Right cardiac atrium (tissue), 5 donors: ENCODE results near the gene SPDYE3. TPM values are rescaled to one million over a fixed set of nuclear protein-coding genes. Genes with fewer than 3 reads are reported as not detected.
"Not testable (repeated sequence)": the region's sequence is repeated elsewhere in the genome, so short reads cannot be mapped to it uniquely, and the experiment has no call there.

Experiments used
- ATAC-seq, 2 donors: fragments of 200-7000 bp; cut with Tn5 transposase; one replicate each; pipeline versions ENCODE4 v1.8.0 to v1.9.1; 2020; ENCODE audit warnings: moderate library complexity in 2 of 2, mild to moderate bottlenecking in 1 of 2
- DNase-seq, 3 donors: peaks; one replicate each; pipeline ENCODE4 v3.0.0-alpha.2; 2020
- H3K27ac ChIP-seq: one replicate; pipeline ENCODE4 v1.5.1; 2013; ENCODE audit warnings: mild to moderate bottlenecking, low read length, control low read depth, moderate library complexity
- H3K27me3 ChIP-seq: one replicate; pipeline ENCODE4 v1.6.1; 2013; ENCODE audit not compliant: control insufficient read depth, insufficient read depth
- H3K4me1 ChIP-seq: one replicate; pipeline ENCODE4 v1.6.1; 2013; ENCODE audit warnings: low read length; ENCODE audit not compliant: control insufficient read depth, insufficient read depth
- H3K4me3 ChIP-seq: one replicate; pipeline ENCODE4 v1.5.1; 2013; ENCODE audit warnings: low read length, control low read depth
- H3K9me3 ChIP-seq: one replicate; pipeline ENCODE4 v1.6.1; 2013; ENCODE audit warnings: low read length; ENCODE audit not compliant: control insufficient read depth
- WGBS: extraction: QIAGEN DNeasy Blood & Tissue Kit; methylation state at CpG from one replicate; pipeline ENCODE4 v1.1.7; 2013; 5-methylcytosine and 5-hydroxymethylcytosine counted together
- intact Hi-C, 4 donors: fragments of 100-400 bp; cut with DNase I; formaldehyde crosslinking; loops; one replicate each; pipeline versions ENCODE4 v1.11.0 to v1.14.0; 2022 to 2023
- polyA plus RNA-seq: library from polyadenylated mRNA; stranded (reverse); fragments of 200-250 nt; gene quantifications from one replicate; pipeline ENCODE4 v1.2.3, GENCODE V29; 2013
- total RNA-seq, 4 donors: library from RNA; stranded (reverse); fragmentation: NEBNext Ultra II Directional; extraction: Animal tissue kit (Norgen Biotek cat#: 25700); gene quantifications; one replicate each; pipeline ENCODE4 v1.2.1, GENCODE V29; 2021
- donor health status: healthy with polysubstance abuse.
- donor health status: DM: no; HTN: yes; CAD: no.
- donor health status: DM: no; HTN: no; CAD: no.
- donor health status: DM: no; HTN: yes; CAD: no; lungs with severe emphysema.
- donor health status: DM: yes; HTN: yes; CAD: no.

Gene SPDYE3
- total and polyA plus RNA-seq, 5 donors: 0.20 TPM; not detected in 4

DNA sequence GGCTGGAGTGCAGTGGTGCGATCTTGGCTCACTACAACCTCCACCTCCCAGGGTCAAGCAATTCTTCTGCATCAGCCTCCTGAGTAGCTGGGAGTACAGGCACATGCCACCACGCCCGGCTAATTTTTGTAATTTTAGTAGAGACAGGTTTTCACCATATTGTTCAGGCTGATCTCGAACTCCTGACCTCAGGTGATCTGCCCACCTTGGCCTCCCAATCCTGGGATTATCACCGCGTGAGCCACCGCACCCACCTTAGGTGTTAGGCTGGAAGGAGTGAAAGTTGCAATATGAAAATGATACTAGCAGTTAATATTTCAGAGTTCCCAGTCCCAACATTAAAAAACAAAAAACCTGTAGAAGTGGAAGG is 58.5 kb downstream of the SPDYE3 start:
- ATAC-seq, DNase-seq, H3K27me3 ChIP-seq, H3K4me3 ChIP-seq, H3K4me1 ChIP-seq, H3K9me3 ChIP-seq, intact Hi-C loops, H3K27ac ChIP-seq: not testable (repeated sequence)
- whole genome bisulfite sequencing: 93% methylated on average over 7 of the region's 7 CpGs

DNA sequence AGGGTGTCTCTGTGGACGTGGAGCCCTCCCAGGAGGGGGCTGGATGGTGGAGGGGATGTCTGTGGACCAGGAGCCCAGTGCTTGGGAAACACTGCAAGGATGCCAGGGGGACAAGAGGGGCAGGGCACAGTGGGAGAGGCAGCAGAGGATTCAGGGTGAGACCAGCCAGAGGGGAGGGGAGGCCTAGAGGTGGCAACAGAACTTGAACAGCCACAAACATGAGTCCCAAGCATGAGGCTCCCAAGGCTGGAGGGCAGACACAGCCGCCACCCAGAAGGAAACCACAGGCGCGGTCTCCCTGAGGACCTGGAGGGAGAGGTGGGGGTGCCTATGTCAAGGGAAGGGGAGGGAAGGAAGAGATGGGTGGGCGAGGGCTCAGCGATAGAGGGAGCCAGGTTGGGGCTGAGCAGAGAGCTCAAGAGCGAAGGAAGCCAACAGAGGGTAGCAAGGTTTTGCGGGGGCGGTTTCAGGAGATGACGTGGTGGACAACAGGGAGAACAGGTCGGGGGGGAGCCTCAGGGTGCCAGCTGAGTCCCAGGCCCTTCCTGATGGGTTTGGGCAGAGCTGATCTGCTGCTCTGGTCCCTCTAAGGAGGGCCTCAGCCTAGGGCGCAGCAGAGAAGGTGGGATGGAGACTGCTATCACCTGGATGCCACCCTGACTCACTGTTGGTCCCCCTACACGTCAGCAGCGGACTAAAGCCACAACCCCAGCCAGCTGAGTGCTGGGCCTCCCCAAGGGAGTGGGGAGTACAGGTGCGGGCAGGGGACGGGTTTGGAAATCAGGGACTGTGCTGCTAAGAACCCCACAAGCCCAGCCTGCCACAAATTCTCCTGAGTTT is 59.1 kb downstream of the SPDYE3 start:
- H3K27ac ChIP-seq: no peak overlapping the region
- H3K9me3 ChIP-seq: no peaks in the 10 kb centered on the region
- DNase-seq: peak in 1 of 3 donors; percentile 43
- intact Hi-C loops: no loop called here
- no peak overlapping the region for H3K4me3 ChIP-seq
- peak in 1 of 2 donors; percentile 6 for ATAC-seq
- no peaks in the 10 kb centered on the region for H3K4me1 ChIP-seq
- H3K27me3 ChIP-seq: no peaks in the 10 kb centered on the region
- WGBS: 87% methylated on average over 16 of the region's 16 CpGs

DNA sequence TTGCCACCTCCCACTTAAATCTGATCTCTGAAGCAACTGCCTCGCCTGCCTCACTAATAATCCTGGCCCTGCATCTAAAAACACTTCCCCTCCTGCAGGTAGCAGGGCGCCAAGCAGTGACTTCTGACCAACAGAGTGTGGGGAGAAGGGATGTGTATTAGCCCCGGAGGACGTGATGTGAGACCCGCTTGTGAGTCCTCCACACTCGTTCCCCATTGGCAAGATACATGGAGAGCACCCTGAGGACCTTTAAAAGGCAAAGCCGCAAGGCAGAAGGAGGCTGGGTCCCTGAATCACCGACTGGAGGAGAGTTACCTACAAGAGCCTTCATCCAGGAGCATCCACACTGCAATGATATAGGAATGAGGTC is 59.7 kb downstream of the SPDYE3 start:
- DNase-seq: peak in 1 of 3 donors; percentile 22
- intact Hi-C loops: no loop called here
- WGBS: 92% methylated on average over 8 of the region's 8 CpGs
- no peaks in the 10 kb centered on the region for H3K9me3 ChIP-seq
- no peaks in the 10 kb centered on the region for H3K27me3 ChIP-seq
- H3K4me1 ChIP-seq: no peaks in the 10 kb centered on the region
- no peak for ATAC-seq
- no peak overlapping the region for H3K27ac ChIP-seq
- H3K4me3 ChIP-seq: no peak overlapping the region

DNA sequence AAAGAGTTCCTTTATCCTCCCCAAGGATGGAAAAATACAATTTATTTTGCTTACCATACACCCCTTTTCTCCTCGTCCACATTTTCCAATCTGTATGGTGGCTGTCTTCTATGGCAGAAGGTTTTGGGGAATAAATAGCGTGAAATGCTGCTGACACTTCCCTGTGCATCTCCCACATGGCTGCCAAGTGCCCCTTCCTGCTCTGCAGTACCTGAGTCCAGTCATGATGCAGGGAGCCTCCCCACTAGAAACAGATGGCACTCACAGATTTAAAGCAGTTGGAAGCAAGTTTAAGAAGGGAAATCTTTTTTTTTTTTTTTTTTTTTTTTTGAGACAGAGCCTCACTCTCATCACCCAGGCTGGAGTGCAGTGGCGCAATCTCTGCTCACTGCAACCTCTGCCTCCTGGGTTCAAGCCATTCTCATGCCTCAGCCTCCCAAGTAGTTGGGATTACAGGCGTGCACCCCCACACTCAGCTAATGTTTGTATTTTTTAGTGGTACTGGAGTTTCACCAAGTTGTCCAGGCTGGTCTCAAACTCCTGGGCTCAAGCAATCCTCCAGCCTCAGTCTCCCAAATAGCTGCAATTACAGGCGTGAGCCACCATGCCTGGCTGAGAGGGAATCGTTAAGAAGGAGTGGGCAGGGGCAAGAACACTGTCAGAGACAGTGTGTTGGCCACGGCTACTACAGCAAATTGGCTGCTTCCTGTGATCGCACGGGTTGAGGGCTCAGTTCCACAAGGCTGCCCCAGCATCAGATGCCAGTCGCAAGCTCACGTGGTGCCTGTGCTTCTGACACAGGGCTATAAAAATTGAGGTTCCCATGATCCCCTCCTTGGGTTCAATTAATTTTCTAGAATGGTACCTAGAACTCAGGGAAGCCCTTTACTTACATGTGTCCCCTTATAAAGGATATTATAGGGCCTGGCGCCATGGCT is 60.4 kb downstream of the SPDYE3 start:
- WGBS: 85% methylated on average over 12 of the region's 12 CpGs
- ATAC-seq: no peak
- intact Hi-C loops: no loop called here
- no peak overlapping the region for H3K27ac ChIP-seq
- H3K9me3 ChIP-seq: no peaks in the 10 kb centered on the region
- peak in 1 of 3 donors; percentile 50 for DNase-seq
- no peaks in the 10 kb centered on the region for H3K27me3 ChIP-seq
- H3K4me1 ChIP-seq: no peaks in the 10 kb centered on the region
- H3K4me3 ChIP-seq: no peak overlapping the region

- DNase-seq (peak; percentile 63 to 83 (median 78)), ATAC-seq (peak; percentile 35 to 39)
- Histone ChIP-seq H3K27me3 (no peaks in the 10 kb centered on the region), H3K9me3 (no peaks in the 10 kb centered on the region), H3K27ac (no peak overlapping the region), H3K4me3 (no peak overlapping the region), H3K4me1 (no peaks in the 10 kb centered on the region)
- intact Hi-C loops: no loop called here
- WGBS: 64% methylated on average over 6 of the region's 6 CpGs
Observed at GRCh38 chr7:100369105-100369504, 61.6 kb downstream of the SPDYE3 start.

DNA sequence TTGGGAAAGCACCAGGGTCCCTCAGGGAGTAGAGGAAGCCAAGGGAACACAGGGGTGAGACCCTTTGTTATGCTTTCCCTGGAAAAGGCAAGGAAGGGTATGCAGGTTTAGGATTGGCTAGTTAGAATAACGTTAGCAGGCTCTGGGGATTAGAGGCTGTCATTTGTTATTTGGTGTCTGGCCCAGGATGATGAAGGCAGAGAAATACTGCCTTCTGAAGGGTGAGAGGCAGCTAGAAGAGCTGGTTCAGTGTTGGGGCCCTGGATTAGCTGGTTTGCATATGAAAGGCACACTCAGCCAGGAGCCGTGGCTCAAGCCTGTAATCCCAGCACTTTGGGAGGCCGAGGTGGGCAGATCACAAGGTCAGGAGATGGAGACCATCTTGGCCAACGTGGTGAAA is 62.8 kb downstream of the SPDYE3 start:
- no peaks in the 10 kb centered on the region for H3K4me1 ChIP-seq
- intact Hi-C loops: no loop called here
- no peak overlapping the region for H3K27ac ChIP-seq
- DNase-seq: peak in 1 of 3 donors; percentile 6
- no peak for ATAC-seq
- no peak overlapping the region for H3K4me3 ChIP-seq
- no peaks in the 10 kb centered on the region for H3K27me3 ChIP-seq
- H3K9me3 ChIP-seq: no peaks in the 10 kb centered on the region
- WGBS: 31% methylated on average over 4 of the region's 4 CpGs

- ATAC-seq (no peak), DNase-seq (peak in 1 of 3 donors; percentile 25)
- no peak overlapping the region for H3K27ac ChIP-seq
- H3K4me3 ChIP-seq: no peak overlapping the region
- no peaks in the 10 kb centered on the region for H3K4me1 ChIP-seq
- no peaks in the 10 kb centered on the region for H3K9me3 ChIP-seq
- no peaks in the 10 kb centered on the region for H3K27me3 ChIP-seq
- intact Hi-C loops: no loop called here
- 75% methylated on average over 6 of the region's 6 CpGs for WGBS
Observed at GRCh38 chr7:100370746-100371145, 63.2 kb downstream of the SPDYE3 start.

GRCh38 chr7:100371561-100372171 is 64.2 kb downstream of the SPDYE3 start:
- DNase-seq (peak in 1 of 3 donors; percentile 38), ATAC-seq (no peak)
- 71% methylated on average over 7 of the region's 7 CpGs for WGBS
- H3K9me3 ChIP-seq: no peaks in the 10 kb centered on the region
- intact Hi-C loops: no loop called here
- no peak overlapping the region for H3K4me3 ChIP-seq
- H3K27me3 ChIP-seq: no peaks in the 10 kb centered on the region
- H3K27ac ChIP-seq: no peak overlapping the region
- no peaks in the 10 kb centered on the region for H3K4me1 ChIP-seq

Other genes with a start within 250 kb of the SPDYE3 start
- gene ZNF3, start 226.0 kb upstream of the SPDYE3 start, total RNA-seq: 10 to 100 TPM; 17.8 to 18.2 (median 18.0) TPM
- gene ZNF3, start 226.0 kb upstream of the SPDYE3 start, polyA plus RNA-seq: 12.1 TPM
- 100 to 1,000 TPM; 112 to 126 (median 117) TPM for gene COPS6, start 218.7 kb upstream of the SPDYE3 start, total RNA-seq
- gene COPS6, start 218.7 kb upstream of the SPDYE3 start, polyA plus RNA-seq: 131 TPM
- gene MCM7, start 206.3 kb upstream of the SPDYE3 start, total RNA-seq: 10 to 100 TPM; 14.2 to 26.9 (median 21.6) TPM
- gene MCM7, start 206.3 kb upstream of the SPDYE3 start, polyA plus RNA-seq: 16.7 TPM
- 10 to 100 TPM; 10.1 to 15.4 (median 14.0) TPM for gene AP4M1, start 206.1 kb upstream of the SPDYE3 start, total RNA-seq
- 10.7 TPM for gene AP4M1, start 206.1 kb upstream of the SPDYE3 start, polyA plus RNA-seq
- 10 to 100 TPM; 29.7 to 37.7 (median 32.9) TPM for gene TAF6, start 188.3 kb upstream of the SPDYE3 start, total RNA-seq
- gene TAF6, start 188.3 kb upstream of the SPDYE3 start, polyA plus RNA-seq: 33.9 TPM
- 10 to 100 TPM in 3 of 4 donors, 1 to 10 TPM in 1; 9.1 to 14.7 (median 12.1) TPM for gene CNPY4, start 188.1 kb upstream of the SPDYE3 start, total RNA-seq
- 13.9 TPM for gene CNPY4, start 188.1 kb upstream of the SPDYE3 start, polyA plus RNA-seq
- 1 to 10 TPM; 3.0 to 4.4 (median 3.5) TPM for gene MBLAC1, start 180.7 kb upstream of the SPDYE3 start, total RNA-seq
- gene MBLAC1, start 180.7 kb upstream of the SPDYE3 start, polyA plus RNA-seq: 4.6 TPM
- gene LAMTOR4, start 158.8 kb upstream of the SPDYE3 start, total RNA-seq: 100 to 1,000 TPM in 2 of 4 donors, 10 to 100 TPM in 2; 88.7 to 118 (median 108) TPM
- 193 TPM for gene LAMTOR4, start 158.8 kb upstream of the SPDYE3 start, polyA plus RNA-seq
- gene TRAPPC14, start 149.0 kb upstream of the SPDYE3 start, total RNA-seq: 10 to 100 TPM in 2 of 4 donors, 1 to 10 TPM in 2; 7.2 to 11.5 (median 9.7) TPM
- 7.7 TPM for gene TRAPPC14, start 149.0 kb upstream of the SPDYE3 start, polyA plus RNA-seq
- 1 to 10 TPM; 2.0 to 3.5 (median 2.3) TPM for gene GAL3ST4, start 139.1 kb upstream of the SPDYE3 start, total RNA-seq
- gene GAL3ST4, start 139.1 kb upstream of the SPDYE3 start, polyA plus RNA-seq: 1.7 TPM
- gene GPC2, start 130.3 kb upstream of the SPDYE3 start, total RNA-seq: under 1 TPM; 0.09 to 0.78 (median 0.29) TPM
- gene GPC2, start 130.3 kb upstream of the SPDYE3 start, polyA plus RNA-seq: 0.38 TPM
- gene STAG3, start 129.8 kb upstream of the SPDYE3 start, total RNA-seq: 1 to 10 TPM in 1 of 4 donors, under 1 TPM in 2, not detected in 1; 0.64 to 1.1 (median 0.91) TPM
- gene STAG3, start 129.8 kb upstream of the SPDYE3 start, polyA plus RNA-seq: 0.41 TPM
- gene PVRIG, start 87.8 kb upstream of the SPDYE3 start, total RNA-seq: not detected
- gene PVRIG, start 87.8 kb upstream of the SPDYE3 start, polyA plus RNA-seq: 0.07 TPM
- 10 to 100 TPM; 13.2 to 15.6 (median 13.7) TPM for gene PILRB, start 50.4 kb downstream of the SPDYE3 start, total RNA-seq
- 18.1 TPM for gene PILRB, start 50.4 kb downstream of the SPDYE3 start, polyA plus RNA-seq
- gene PILRA, start 65.8 kb downstream of the SPDYE3 start, total RNA-seq: 1 to 10 TPM; 3.9 to 5.3 (median 4.9) TPM
- gene PILRA, start 65.8 kb downstream of the SPDYE3 start, polyA plus RNA-seq: 2.3 TPM
- gene ZCWPW1, start 121.0 kb downstream of the SPDYE3 start, total RNA-seq: 1 to 10 TPM; 3.5 to 5.3 (median 4.4) TPM
- 4.9 TPM for gene ZCWPW1, start 121.0 kb downstream of the SPDYE3 start, polyA plus RNA-seq
- gene MEPCE, start 122.1 kb downstream of the SPDYE3 start, total RNA-seq: 10 to 100 TPM; 18.7 to 24.6 (median 23.2) TPM
- 20.4 TPM for gene MEPCE, start 122.1 kb downstream of the SPDYE3 start, polyA plus RNA-seq
- gene PPP1R35, start 128.8 kb downstream of the SPDYE3 start, total RNA-seq: 10 to 100 TPM; 14.8 to 17.7 (median 16.5) TPM
- gene PPP1R35, start 128.8 kb downstream of the SPDYE3 start, polyA plus RNA-seq: 20.3 TPM
- under 1 TPM in 1 of 4 donors, not detected in 3; 0.44 TPM for gene SPACDR, start 156.6 kb downstream of the SPDYE3 start, total RNA-seq
- 0.11 TPM for gene SPACDR, start 156.6 kb downstream of the SPDYE3 start, polyA plus RNA-seq
- 10 to 100 TPM; 36.7 to 63.6 (median 48.6) TPM for gene TSC22D4, start 171.5 kb downstream of the SPDYE3 start, total RNA-seq
- 61.2 TPM for gene TSC22D4, start 171.5 kb downstream of the SPDYE3 start, polyA plus RNA-seq
- 1 to 10 TPM in 1 of 4 donors, under 1 TPM in 3; 0.39 to 1.1 (median 0.65) TPM for gene NYAP1, start 176.2 kb downstream of the SPDYE3 start, total RNA-seq
- 0.79 TPM for gene NYAP1, start 176.2 kb downstream of the SPDYE3 start, polyA plus RNA-seq
- 10 to 100 TPM; 18.4 to 26.3 (median 23.1) TPM for gene AGFG2, start 231.5 kb downstream of the SPDYE3 start, total RNA-seq
- gene AGFG2, start 231.5 kb downstream of the SPDYE3 start, polyA plus RNA-seq: 17.3 TPM